Measurements from ENCODE around the gene SH2D6. TPM values are rescaled to one million over a fixed set of nuclear protein-coding genes. Genes with fewer than 3 reads are reported as not detected.
A peak's percentile ranks its signal among the peaks of the same experiment; 100 is the strongest.

SH2D6 gene
- total RNA-seq = 1 to 10 TPM in 1 of 5 donors, under 1 TPM in 3, not detected in 1; 0.49 to 1.1 (median 0.60) TPM
- 0.29 TPM for total RNA-seq (2013)
- total RNA-seq = 0 to 0.26 (median 0) reads per million in 29 experiments

- ATAC-seq (replicated peaks in 1 of 4) = peak; percentile 87 to 91 (median 89)
- Mint-ChIP-seq H3K4me1 (peaks cover 28 to 32% (median 29%) of the 10 kb centered on the region in 3 donors), H3K36me3 (no peaks in the 10 kb centered on the region), H3K27me3 (peaks cover 3 to 4% of the 10 kb centered on the region in 2 donors), H3K27ac (peak within 1 kb of the TSS; percentile 97 to 99), H3K4me3 (peak within 1 kb of the TSS; percentile 89 to 95 (median 92)), H3K9me3 (no peaks in the 10 kb centered on the region)
- peak; percentile 55 to 88 (median 80) for DNase-seq
- peak within 1 kb of the TSS; percentile 88 to 95 for H3K4me3 ChIP-seq (ENCODE audit: control insufficient read depth in 1 of 2, extremely low read depth in 1 of 2, low read length in 1 of 2)
- 32% methylated on average over 34 of the region's 57 CpGs for WGBS (ENCODE audit: insufficient coverage)
- ChIA-PET POLR2A (interaction anchor here (0.6 to 1.5 kb wide), 2 partner anchors 20 to 134 kb away, joined by 3 to 5 read pairs; no protein-coding TSS in a partner anchor), CTCF (interaction anchor here (0.6 to 4.5 kb wide), 10 partner anchors 10 to 177 kb away, joined by 3 to 65 read pairs (median 6); partner anchors contain the start of genes MAT2A (in 1 of the 2) and RNF181 (in 1 of the 2))
- no peaks in the 10 kb centered on the region for H3K9me3 ChIP-seq
- peaks cover 19 to 41% of the 10 kb centered on the region in 2 experiments for H3K4me1 ChIP-seq (ENCODE audit: control insufficient read depth in 1 of 2, extremely low read depth in 1 of 2, insufficient read depth in 2 of 2, low read length in 2 of 2)
- H3K36me3 ChIP-seq (ENCODE audit: control insufficient read depth in 2 of 2, extremely low read depth in 1 of 2, insufficient read depth in 1 of 2, low read length in 1 of 2) = no peaks in the 10 kb centered on the region
- peaks cover 0 to 17% of the 10 kb centered on the region in 2 experiments for H3K27me3 ChIP-seq (replicated peaks in 1 of 2; ENCODE audit: control insufficient read depth in 2 of 2, extremely low read depth in 1 of 2, insufficient read depth in 2 of 2, low read length in 1 of 2)
- peak within 1 kb of the TSS; percentile 84 for H3K27ac ChIP-seq (ENCODE audit: low read length)
These were observed at the start of gene SH2D6 for GRCh38 chr2:85418132-85419008. SH2D6 (plus strand) TSS chr2:85418714; CDS start chr2:85429466, 10,752 bp downstream.

- no peaks in the 10 kb centered on the region for H3K9me3 Mint-ChIP-seq
- H3K4me1 ChIP-seq (ENCODE audit: control insufficient read depth in 1 of 2, extremely low read depth in 1 of 2, insufficient read depth in 2 of 2, low read length in 2 of 2) = no peaks in the 10 kb centered on the region
- no peaks in the 10 kb centered on the region for H3K27me3 ChIP-seq (replicated peaks in 1 of 2; ENCODE audit: control insufficient read depth in 2 of 2, extremely low read depth in 1 of 2, insufficient read depth in 2 of 2, low read length in 1 of 2)
- H3K9me3 ChIP-seq = no peaks in the 10 kb centered on the region
- POLR2A ChIA-PET = no interaction called here
- no peak overlapping the region for H3K27ac ChIP-seq (ENCODE audit: low read length)
- no peaks in the 10 kb centered on the region for H3K27me3 Mint-ChIP-seq
- CTCF ChIA-PET = interaction anchor here in 1 of 2 donors (0.6 kb wide), 1 partner anchor 13 kb away, joined by 9 read pairs; no protein-coding TSS in a partner anchor
- DNase-seq (no peak), ATAC-seq (replicated peaks in 1 of 4) (no peak)
- H3K36me3 ChIP-seq (ENCODE audit: control insufficient read depth in 2 of 2, extremely low read depth in 1 of 2, insufficient read depth in 1 of 2, low read length in 1 of 2) = peaks cover 3 to 14% of the 10 kb centered on the region in 2 donors
- H3K36me3 Mint-ChIP-seq = peaks cover 33% of the 10 kb centered on the region
- H3K4me3 Mint-ChIP-seq = no peak overlapping the region
- H3K4me1 Mint-ChIP-seq = no peaks in the 10 kb centered on the region
- no peak overlapping the region for H3K4me3 ChIP-seq (ENCODE audit: control insufficient read depth in 1 of 2, extremely low read depth in 1 of 2, low read length in 1 of 2)
- no peak overlapping the region for H3K27ac Mint-ChIP-seq
These were observed 49.6 kb upstream of the SH2D6 start for GRCh38 chr2:85368921-85369320.

- Histone ChIP-seq H3K27ac (ENCODE audit: low read length) (no peak overlapping the region), H3K4me1 (ENCODE audit: control insufficient read depth in 1 of 2, extremely low read depth in 1 of 2, insufficient read depth in 2 of 2, low read length in 2 of 2) (no peaks in the 10 kb centered on the region), H3K9me3 (no peaks in the 10 kb centered on the region), H3K4me3 (ENCODE audit: control insufficient read depth in 1 of 2, extremely low read depth in 1 of 2, low read length in 1 of 2) (no peak overlapping the region), H3K27me3 (replicated peaks in 1 of 2; ENCODE audit: control insufficient read depth in 2 of 2, extremely low read depth in 1 of 2, insufficient read depth in 2 of 2, low read length in 1 of 2) (no peaks in the 10 kb centered on the region), H3K36me3 (ENCODE audit: control insufficient read depth in 2 of 2, extremely low read depth in 1 of 2, insufficient read depth in 1 of 2, low read length in 1 of 2) (peaks cover 0 to 14% of the 10 kb centered on the region in 2 donors)
- POLR2A ChIA-PET = interaction anchor here in 1 of 2 donors (0.6 kb wide), 1 partner anchor 649 kb away, joined by 3 read pairs; no protein-coding TSS in a partner anchor
- no peaks in the 10 kb centered on the region for H3K4me1 Mint-ChIP-seq
- no peak overlapping the region for H3K4me3 Mint-ChIP-seq
- 100% methylated on average over 1 of the region's 5 CpGs for WGBS (ENCODE audit: insufficient coverage)
- H3K9me3 Mint-ChIP-seq = no peaks in the 10 kb centered on the region
- CTCF ChIA-PET = interaction anchor here in 1 of 2 donors (0.6 to 0.7 kb wide), 3 partner anchors 12 to 218 kb away, joined by 4 to 9 read pairs (median 4); no protein-coding TSS in a partner anchor
- no peaks in the 10 kb centered on the region for H3K27me3 Mint-ChIP-seq
- DNase-seq (no peak), ATAC-seq (replicated peaks in 1 of 4) (no peak)
- H3K27ac Mint-ChIP-seq = no peak overlapping the region
- H3K36me3 Mint-ChIP-seq = peaks cover 35% of the 10 kb centered on the region
These were observed 49.0 kb upstream of the SH2D6 start for GRCh38 chr2:85369500-85369899.

- no peak overlapping the region for H3K27ac ChIP-seq (ENCODE audit: low read length)
- no peaks in the 10 kb centered on the region for H3K9me3 ChIP-seq
- Mint-ChIP-seq H3K4me3 (no peak overlapping the region), H3K27ac (no peak overlapping the region), H3K4me1 (no peaks in the 10 kb centered on the region), H3K27me3 (no peaks in the 10 kb centered on the region), H3K36me3 (peaks cover 41% of the 10 kb centered on the region), H3K9me3 (no peaks in the 10 kb centered on the region)
- 98% methylated on average over 11 of the region's 11 CpGs for WGBS (ENCODE audit: insufficient coverage)
- H3K36me3 ChIP-seq (ENCODE audit: control insufficient read depth in 2 of 2, extremely low read depth in 1 of 2, insufficient read depth in 1 of 2, low read length in 1 of 2) = peaks cover 0 to 19% of the 10 kb centered on the region in 2 donors
- DNase-seq (no peak), ATAC-seq (replicated peaks in 1 of 4) (no peak)
- no peaks in the 10 kb centered on the region for H3K27me3 ChIP-seq (replicated peaks in 1 of 2; ENCODE audit: control insufficient read depth in 2 of 2, extremely low read depth in 1 of 2, insufficient read depth in 2 of 2, low read length in 1 of 2)
- H3K4me1 ChIP-seq (ENCODE audit: control insufficient read depth in 1 of 2, extremely low read depth in 1 of 2, insufficient read depth in 2 of 2, low read length in 2 of 2) = no peaks in the 10 kb centered on the region
- CTCF ChIA-PET = interaction anchor here in 1 of 2 donors (0.6 kb wide), 1 partner anchor 501 kb away, joined by 3 read pairs; no protein-coding TSS in a partner anchor
- H3K4me3 ChIP-seq (ENCODE audit: control insufficient read depth in 1 of 2, extremely low read depth in 1 of 2, low read length in 1 of 2) = no peak overlapping the region
- POLR2A ChIA-PET = interaction anchor here in 1 of 2 donors (0.6 kb wide), 1 partner anchor 24 kb away, joined by 3 read pairs; no protein-coding TSS in a partner anchor
These were observed 47.5 kb upstream of the SH2D6 start for GRCh38 chr2:85371045-85371444.

GRCh38 chr2:85376291-85377065 lies 42.0 kb upstream of the SH2D6 start:
- Mint-ChIP-seq H3K4me3 (no peak overlapping the region), H3K4me1 (no peaks in the 10 kb centered on the region), H3K27ac (no peak overlapping the region), H3K36me3 (peaks cover 63% of the 10 kb centered on the region), H3K9me3 (peaks cover 0 to 6% (median 0%) of the 10 kb centered on the region in 3 donors), H3K27me3 (no peaks in the 10 kb centered on the region)
- no peaks in the 10 kb centered on the region for H3K9me3 ChIP-seq
- WGBS (ENCODE audit: insufficient coverage) = 95% methylated on average over 5 of the region's 5 CpGs
- DNase-seq = no peak
- ChIA-PET POLR2A (no interaction called here), CTCF (interaction anchor here in 1 of 2 donors (0.7 kb wide), 1 partner anchor 381 kb away, joined by 7 read pairs; no protein-coding TSS in a partner anchor)
- peaks cover 0 to 28% of the 10 kb centered on the region in 2 donors for H3K36me3 ChIP-seq (ENCODE audit: control insufficient read depth in 2 of 2, extremely low read depth in 1 of 2, insufficient read depth in 1 of 2, low read length in 1 of 2)
- no peak overlapping the region for H3K4me3 ChIP-seq (ENCODE audit: control insufficient read depth in 1 of 2, extremely low read depth in 1 of 2, low read length in 1 of 2)
- no peak overlapping the region for H3K27ac ChIP-seq (ENCODE audit: low read length)
- no peaks in the 10 kb centered on the region for H3K4me1 ChIP-seq (ENCODE audit: control insufficient read depth in 1 of 2, extremely low read depth in 1 of 2, insufficient read depth in 2 of 2, low read length in 2 of 2)
- no peak for ATAC-seq (replicated peaks in 1 of 4)
- no peaks in the 10 kb centered on the region for H3K27me3 ChIP-seq (replicated peaks in 1 of 2; ENCODE audit: control insufficient read depth in 2 of 2, extremely low read depth in 1 of 2, insufficient read depth in 2 of 2, low read length in 1 of 2)

- Mint-ChIP-seq H3K36me3 (peaks cover 65% of the 10 kb centered on the region), H3K27ac (no peak overlapping the region), H3K4me1 (no peaks in the 10 kb centered on the region), H3K4me3 (no peak overlapping the region), H3K9me3 (peaks cover 0 to 6% (median 0%) of the 10 kb centered on the region in 3 donors), H3K27me3 (no peaks in the 10 kb centered on the region)
- WGBS (ENCODE audit: insufficient coverage) = 95% methylated on average over 11 of the region's 11 CpGs
- POLR2A ChIA-PET = no interaction called here
- DNase-seq = no peak
- Histone ChIP-seq H3K4me3 (ENCODE audit: control insufficient read depth in 1 of 2, extremely low read depth in 1 of 2, low read length in 1 of 2) (no peak overlapping the region), H3K27ac (ENCODE audit: low read length) (no peak overlapping the region), H3K27me3 (replicated peaks in 1 of 2; ENCODE audit: control insufficient read depth in 2 of 2, extremely low read depth in 1 of 2, insufficient read depth in 2 of 2, low read length in 1 of 2) (no peaks in the 10 kb centered on the region), H3K4me1 (ENCODE audit: control insufficient read depth in 1 of 2, extremely low read depth in 1 of 2, insufficient read depth in 2 of 2, low read length in 2 of 2) (no peaks in the 10 kb centered on the region), H3K9me3 (no peaks in the 10 kb centered on the region), H3K36me3 (ENCODE audit: control insufficient read depth in 2 of 2, extremely low read depth in 1 of 2, insufficient read depth in 1 of 2, low read length in 1 of 2) (peaks cover 0 to 27% of the 10 kb centered on the region in 2 donors)
- CTCF ChIA-PET = interaction anchor here in 1 of 2 donors (0.7 kb wide), 1 partner anchor 381 kb away, joined by 7 read pairs; no protein-coding TSS in a partner anchor
- ATAC-seq (replicated peaks in 1 of 4) = no peak
These were observed 41.4 kb upstream of the SH2D6 start for GRCh38 chr2:85377083-85377482.

Measured in T-cell (primary cell).